Hematopoietic multipotent progenitor cell (in vitro differentiated cells): ENCODE measurements around the gene IFT88. TPM values are rescaled to one million over a fixed set of nuclear protein-coding genes. Genes with fewer than 3 reads are reported as not detected.

Experiments
- DNase-seq, 3 donors: peaks; one replicate each; pipeline ENCODE4 v3.0.0-alpha.2; 2011 to 2015; ENCODE audit warnings: low read depth in 2 of 3, low spot score in 2 of 3
- total RNA-seq: library from RNA; depleted of rRNA; stranded (reverse); fragments of >200 nt; gene quantifications from one replicate; pipeline ENCODE4 v1.2.3, GENCODE V29; 2012

IFT88 gene
- total RNA-seq, 1 donor, result 7.0 TPM

- no peak for DNase-seq
These were observed 146.0 kb downstream of the IFT88 start for GRCh38 chr13:20713014-20713376.

GRCh38 chr13:20713751-20714150, 146.8 kb downstream of the IFT88 start:
- peak in 1 of 3 donors; percentile 19 for DNase-seq

GRCh38 chr13:20714161-20714560, 147.2 kb downstream of the IFT88 start:
- no peak for DNase-seq

GRCh38 chr13:20714563-20715329, 147.8 kb downstream of the IFT88 start:
- DNase-seq, result no peak

GRCh38 chr13:20715330-20715712, 148.4 kb downstream of the IFT88 start:
- no peak for DNase-seq

GRCh38 chr13:20716951-20717350, 150.0 kb downstream of the IFT88 start:
- no peak for DNase-seq

GRCh38 chr13:20717581-20718542, 150.9 kb downstream of the IFT88 start:
- DNase-seq, result no peak

GRCh38 chr13:20718958-20719566, 152.1 kb downstream of the IFT88 start:
- DNase-seq, result no peak

GRCh38 chr13:20719783-20720182, 152.8 kb downstream of the IFT88 start:
- no peak for DNase-seq

GRCh38 chr13:20720499-20720898, 153.5 kb downstream of the IFT88 start:
- DNase-seq, result no peak

GRCh38 chr13:20721058-20721453, 154.1 kb downstream of the IFT88 start:
- no peak for DNase-seq

- DNase-seq, result peak in 2 of 3 donors; percentile 53 to 62
These were observed 154.7 kb downstream of the IFT88 start for GRCh38 chr13:20721454-20722357.

GRCh38 chr13:20727856-20728255, 160.9 kb downstream of the IFT88 start:
- no peak for DNase-seq

- DNase-seq, result no peak
These were observed 161.8 kb downstream of the IFT88 start for GRCh38 chr13:20728579-20729311.

GRCh38 chr13:20729633-20730585, 163.0 kb downstream of the IFT88 start:
- DNase-seq, result no peak

- DNase-seq, result no peak
These were observed 171.7 kb downstream of the IFT88 start for GRCh38 chr13:20738616-20739015.

- no peak for DNase-seq
These were observed 173.1 kb downstream of the IFT88 start for GRCh38 chr13:20740021-20740420.
